RWPE2 (cell line): ENCODE data around the gene MAJIN.

ENCODE experiments used
- ATAC-seq: fragments of 200-7000 bp; cut with Tn5 transposase; 3 replicates; pipeline ENCODE4 v1.9.1; 2021; ENCODE audit warnings: low read depth
- DNase-seq: peaks from one replicate; pipeline ENCODE4 v3.0.0-alpha.2; 2020; ENCODE audit warnings: low spot score
- H3K27ac ChIP-seq: fragments of 450-650 bp; 2 replicates; pipeline ENCODE4 v1.5.1; 2017; ENCODE audit warnings: mild to moderate bottlenecking; ENCODE audit not compliant: poor library complexity, severe bottlenecking
- H3K27me3 ChIP-seq: fragments of 250-450 bp; sonication (Bioruptor Pico); 2 replicates; pipeline ENCODE4 v1.5.1; 2021; ENCODE audit warnings: mild to moderate bottlenecking, moderate library complexity; ENCODE audit not compliant: insufficient read depth, poor library complexity, severe bottlenecking
- H3K36me3 ChIP-seq: fragments of 250-450 bp; sonication (Bioruptor Pico); 2 replicates; pipeline ENCODE4 v1.5.1; 2020; ENCODE audit warnings: low read depth, mild to moderate bottlenecking, moderate library complexity
- H3K4me1 ChIP-seq: fragments of 250-450 bp; sonication (Bioruptor Pico); 2 replicates; pipeline ENCODE4 v1.5.1; 2021; ENCODE audit warnings: mild to moderate bottlenecking, moderate library complexity; ENCODE audit not compliant: insufficient read depth, poor library complexity, severe bottlenecking
- H3K4me3 ChIP-seq: fragments of 250-450 bp; sonication (Bioruptor Pico); 2 replicates; pipeline ENCODE4 v1.5.1; 2021; ENCODE audit warnings: mild to moderate bottlenecking, moderate library complexity; ENCODE audit not compliant: severe bottlenecking
- H3K9me3 ChIP-seq: fragments of 250-450 bp; sonication (Bioruptor Pico); 2 replicates; pipeline ENCODE4 v1.5.1; 2021; ENCODE audit warnings: mild to moderate bottlenecking, moderate library complexity; ENCODE audit not compliant: severe bottlenecking
- TF ChIP-seq, protein P1 (sequence below): fragments of 450-650 bp; IDR thresholded peaks from one replicate; pipeline ENCODE4 v1.5.1; 2017; ENCODE audit warnings: mild to moderate bottlenecking, moderate library complexity; ENCODE audit not compliant: poor library complexity, severe bottlenecking

The MAJIN gene

DNA sequence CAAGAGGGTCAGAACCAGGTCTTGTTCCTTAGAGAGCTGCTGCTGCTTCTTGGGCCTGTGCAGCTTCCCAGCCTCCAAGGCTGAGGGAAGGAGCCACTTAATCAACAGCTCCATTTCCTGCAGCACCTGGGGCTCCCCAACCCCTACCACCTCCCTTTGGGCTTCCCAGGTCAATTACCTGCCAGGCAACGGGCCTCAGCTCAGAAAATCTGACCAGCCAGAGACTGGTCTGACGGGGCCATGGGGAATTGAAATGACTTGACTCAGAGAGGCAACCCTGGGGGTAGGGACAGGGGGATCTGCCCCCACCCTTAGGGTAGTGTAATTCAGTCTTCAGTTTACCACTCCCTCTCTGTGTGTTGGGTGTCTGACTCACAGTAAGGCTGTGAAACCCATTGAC lies 4.7 kb upstream of the MAJIN start:
- H3K4me1 ChIP-seq = no peaks in the 10 kb centered on the region
- no peaks in the 10 kb centered on the region for H3K9me3 ChIP-seq
- no peaks in the 10 kb centered on the region for H3K36me3 ChIP-seq
- H3K4me3 ChIP-seq = no peak overlapping the region
- TF ChIP-seq, protein P1, sequence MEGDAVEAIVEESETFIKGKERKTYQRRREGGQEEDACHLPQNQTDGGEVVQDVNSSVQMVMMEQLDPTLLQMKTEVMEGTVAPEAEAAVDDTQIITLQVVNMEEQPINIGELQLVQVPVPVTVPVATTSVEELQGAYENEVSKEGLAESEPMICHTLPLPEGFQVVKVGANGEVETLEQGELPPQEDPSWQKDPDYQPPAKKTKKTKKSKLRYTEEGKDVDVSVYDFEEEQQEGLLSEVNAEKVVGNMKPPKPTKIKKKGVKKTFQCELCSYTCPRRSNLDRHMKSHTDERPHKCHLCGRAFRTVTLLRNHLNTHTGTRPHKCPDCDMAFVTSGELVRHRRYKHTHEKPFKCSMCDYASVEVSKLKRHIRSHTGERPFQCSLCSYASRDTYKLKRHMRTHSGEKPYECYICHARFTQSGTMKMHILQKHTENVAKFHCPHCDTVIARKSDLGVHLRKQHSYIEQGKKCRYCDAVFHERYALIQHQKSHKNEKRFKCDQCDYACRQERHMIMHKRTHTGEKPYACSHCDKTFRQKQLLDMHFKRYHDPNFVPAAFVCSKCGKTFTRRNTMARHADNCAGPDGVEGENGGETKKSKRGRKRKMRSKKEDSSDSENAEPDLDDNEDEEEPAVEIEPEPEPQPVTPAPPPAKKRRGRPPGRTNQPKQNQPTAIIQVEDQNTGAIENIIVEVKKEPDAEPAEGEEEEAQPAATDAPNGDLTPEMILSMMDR = no peak
- no peak overlapping the region for H3K27ac ChIP-seq
- ATAC-seq (no peak), DNase-seq (no peak)
- H3K27me3 ChIP-seq = no peaks in the 10 kb centered on the region

DNA sequence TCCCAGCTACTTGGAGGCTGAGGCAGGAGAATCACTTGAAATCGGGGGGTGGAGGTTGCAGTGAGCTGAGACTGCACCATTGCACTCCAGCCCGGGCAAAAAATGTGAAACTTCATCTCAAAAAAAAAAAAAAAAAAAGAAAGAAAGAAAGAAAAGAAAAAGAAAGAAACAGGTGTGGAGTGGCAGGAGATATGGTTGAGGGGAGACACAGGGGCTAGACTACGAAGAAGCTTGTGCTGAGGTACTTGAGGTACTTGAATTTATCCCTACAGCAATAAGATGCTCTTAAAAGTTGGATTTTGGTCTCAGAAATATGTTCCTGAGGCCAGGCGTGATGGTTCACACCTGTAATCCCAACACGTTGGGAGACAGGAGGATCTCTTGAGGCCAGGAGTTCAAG lies 2.2 kb upstream of the MAJIN start:
- no peaks in the 10 kb centered on the region for H3K36me3 ChIP-seq
- no peaks in the 10 kb centered on the region for H3K27me3 ChIP-seq
- ATAC-seq = no peak
- H3K27ac ChIP-seq = no peak overlapping the region
- H3K4me3 ChIP-seq = no peak overlapping the region
- DNase-seq = no peak
- TF ChIP-seq, protein P1 = no peak
- peaks cover 16% of the 10 kb centered on the region for H3K4me1 ChIP-seq
- H3K9me3 ChIP-seq = no peaks in the 10 kb centered on the region

DNA sequence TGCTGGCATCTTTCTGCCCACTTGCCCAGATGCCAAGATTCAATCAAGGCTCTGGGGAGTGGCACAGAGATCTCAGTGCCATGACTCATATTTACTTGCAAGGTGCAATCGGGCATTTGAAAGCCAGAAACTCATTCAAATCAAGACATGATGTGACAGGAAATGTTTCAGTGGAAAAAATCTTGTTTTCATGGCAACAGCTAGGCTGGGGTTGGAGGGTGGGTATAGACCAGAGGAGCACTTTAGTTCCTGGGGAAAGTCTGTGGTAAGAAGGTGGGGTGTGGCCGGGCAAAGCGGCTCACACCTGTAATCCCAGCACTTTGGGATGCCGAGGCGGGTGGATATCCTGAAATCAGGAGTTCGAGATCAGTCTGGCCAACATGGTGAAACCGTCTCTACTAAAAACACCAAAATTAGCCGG lies 1.2 kb downstream of the MAJIN start:
- Histone ChIP-seq H3K27me3 (no peaks in the 10 kb centered on the region), H3K4me3 (no peak overlapping the region), H3K4me1 (peaks cover 21% of the 10 kb centered on the region), H3K36me3 (no peaks in the 10 kb centered on the region), H3K27ac (peak overlapping the region; percentile 90), H3K9me3 (no peaks in the 10 kb centered on the region)
- DNase-seq (peak; percentile 68), ATAC-seq (peak; percentile 87)
- TF ChIP-seq, protein P1 = no peak

DNA sequence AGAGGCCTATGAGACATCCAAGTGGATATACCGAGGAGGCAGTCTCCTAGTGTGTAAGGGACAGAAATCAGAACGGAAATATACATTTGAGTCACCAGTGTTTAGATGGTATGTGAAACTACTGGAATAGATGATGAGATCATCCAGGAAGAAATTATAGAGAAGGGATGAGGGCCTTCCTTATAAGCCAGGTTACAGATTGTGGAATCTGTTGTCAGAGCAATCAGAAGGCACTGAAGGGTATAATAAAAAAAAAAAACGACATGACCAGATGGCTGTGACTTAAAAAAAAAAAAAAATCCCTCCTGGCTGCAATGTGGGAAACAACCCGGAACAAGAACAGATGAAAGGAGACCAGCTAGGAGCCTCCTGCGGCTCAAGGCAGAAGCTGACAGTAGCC lies 2.7 kb downstream of the MAJIN start:
- H3K27ac ChIP-seq = peak overlapping the region; percentile 90

DNA sequence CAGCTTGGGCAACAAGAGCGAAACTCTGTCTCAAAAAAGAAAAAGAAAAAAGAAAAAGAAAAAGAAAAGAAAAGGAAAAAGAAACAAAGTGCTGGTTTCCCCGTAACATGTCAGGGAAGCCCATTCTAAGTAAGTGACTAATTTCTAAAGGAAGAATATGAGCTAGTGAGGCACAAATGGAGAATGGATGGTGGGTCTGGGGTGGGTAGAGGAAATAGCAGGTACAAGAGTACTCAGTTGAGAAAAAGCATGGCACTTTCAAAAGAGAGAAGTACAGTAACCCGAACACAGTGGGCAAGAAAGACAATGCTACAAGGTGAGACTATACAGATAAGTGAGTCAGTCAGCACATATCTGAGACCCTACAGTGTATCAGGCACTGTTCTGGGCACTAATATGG lies 4.5 kb downstream of the MAJIN start:
- TF ChIP-seq, protein P1 = no peak
- no peak for DNase-seq
- ATAC-seq = no peak
- H3K4me3 ChIP-seq = no peak overlapping the region
- no peak overlapping the region for H3K27ac ChIP-seq
- no peaks in the 10 kb centered on the region for H3K27me3 ChIP-seq
- no peaks in the 10 kb centered on the region for H3K36me3 ChIP-seq
- H3K4me1 ChIP-seq = peaks cover 21% of the 10 kb centered on the region
- H3K9me3 ChIP-seq = no peaks in the 10 kb centered on the region

More for the DNA sequence above, 2.7 kb downstream of the MAJIN start:
- H3K4me3 ChIP-seq = no peak overlapping the region
- TF ChIP-seq, protein P1 = no peak
- peaks cover 21% of the 10 kb centered on the region for H3K4me1 ChIP-seq
- no peaks in the 10 kb centered on the region for H3K27me3 ChIP-seq
- DNase-seq = no peak
- no peaks in the 10 kb centered on the region for H3K9me3 ChIP-seq
- H3K36me3 ChIP-seq = no peaks in the 10 kb centered on the region
- peak; percentile 81 for ATAC-seq
